GM12874 (cell line): Measurements from ENCODE around the gene SIRPG.

Experiments used
- TF ChIP-seq, protein P1 (sequence below): IDR thresholded peaks from 2 replicates; pipeline ENCODE4 v1.5.1; 2011; ENCODE audit warnings: low read depth, mild to moderate bottlenecking, control low read depth, low read length, moderate library complexity; ENCODE audit not compliant: insufficient read depth

Gene SIRPG

GRCh38 chr20:1657556-1658334 lies at the start of gene SIRPG:
SIRPG (minus strand) TSS chr20:1657779; CDS start chr20:1657714, 65 bp downstream.
- TF ChIP-seq, protein P1, sequence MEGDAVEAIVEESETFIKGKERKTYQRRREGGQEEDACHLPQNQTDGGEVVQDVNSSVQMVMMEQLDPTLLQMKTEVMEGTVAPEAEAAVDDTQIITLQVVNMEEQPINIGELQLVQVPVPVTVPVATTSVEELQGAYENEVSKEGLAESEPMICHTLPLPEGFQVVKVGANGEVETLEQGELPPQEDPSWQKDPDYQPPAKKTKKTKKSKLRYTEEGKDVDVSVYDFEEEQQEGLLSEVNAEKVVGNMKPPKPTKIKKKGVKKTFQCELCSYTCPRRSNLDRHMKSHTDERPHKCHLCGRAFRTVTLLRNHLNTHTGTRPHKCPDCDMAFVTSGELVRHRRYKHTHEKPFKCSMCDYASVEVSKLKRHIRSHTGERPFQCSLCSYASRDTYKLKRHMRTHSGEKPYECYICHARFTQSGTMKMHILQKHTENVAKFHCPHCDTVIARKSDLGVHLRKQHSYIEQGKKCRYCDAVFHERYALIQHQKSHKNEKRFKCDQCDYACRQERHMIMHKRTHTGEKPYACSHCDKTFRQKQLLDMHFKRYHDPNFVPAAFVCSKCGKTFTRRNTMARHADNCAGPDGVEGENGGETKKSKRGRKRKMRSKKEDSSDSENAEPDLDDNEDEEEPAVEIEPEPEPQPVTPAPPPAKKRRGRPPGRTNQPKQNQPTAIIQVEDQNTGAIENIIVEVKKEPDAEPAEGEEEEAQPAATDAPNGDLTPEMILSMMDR, result no peak

DNA sequence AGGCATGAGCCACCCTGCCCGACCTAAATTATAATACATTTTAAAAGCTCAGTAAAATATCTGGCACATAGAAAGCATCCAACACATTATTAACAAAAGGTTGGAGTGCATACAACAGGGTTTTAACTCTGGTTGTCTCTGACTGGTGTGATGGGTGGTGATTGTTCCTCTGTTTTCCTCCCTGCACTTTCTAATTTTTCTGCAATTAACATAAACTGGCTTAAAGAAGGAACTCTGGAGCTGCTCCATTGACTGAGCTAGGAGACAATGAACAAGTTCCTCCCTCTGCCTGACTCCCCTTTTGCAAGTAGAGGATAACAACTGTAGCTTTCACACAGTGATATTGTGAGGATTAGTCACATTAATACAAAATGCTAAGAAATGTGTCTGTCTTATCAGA lies 48.5 kb upstream of the SIRPG start:
- TF ChIP-seq, protein P1, result no peak

DNA sequence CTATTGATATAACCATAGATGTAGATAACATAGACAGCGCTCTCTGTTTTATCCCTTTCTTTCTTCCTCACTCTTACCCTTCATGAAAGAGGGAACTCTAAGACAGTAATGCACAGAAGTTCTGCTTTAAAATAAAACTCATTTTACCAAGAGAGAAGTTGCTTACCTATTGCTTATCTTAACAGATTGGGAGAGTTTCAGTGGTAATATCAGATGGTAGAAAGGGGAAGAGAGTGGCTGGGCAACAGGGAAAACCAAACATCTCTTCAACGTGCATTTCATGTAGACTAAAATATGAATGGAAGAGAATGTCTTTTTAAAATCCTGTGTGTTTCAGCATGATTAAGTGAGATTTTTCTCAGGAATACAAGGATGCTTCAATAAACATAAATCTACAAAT lies 45.3 kb upstream of the SIRPG start:
- TF ChIP-seq, protein P1, result no peak

GRCh38 chr20:1702328-1702727 lies 44.7 kb upstream of the SIRPG start:
- TF ChIP-seq, protein P1, result no peak

- TF ChIP-seq, protein P1, result no peak
Observed at GRCh38 chr20:1700990-1701389, 43.4 kb upstream of the SIRPG start.

GRCh38 chr20:1697592-1697991 lies 40.0 kb upstream of the SIRPG start:
- TF ChIP-seq, protein P1, result no peak

- TF ChIP-seq, protein P1, result no peak
Observed at GRCh38 chr20:1696521-1697209, 39.1 kb upstream of the SIRPG start.
